ENCODE measurements around the gene ITGA1. TPM values are rescaled to one million over a fixed set of nuclear protein-coding genes. Genes with fewer than 3 reads are reported as not detected.
A peak's percentile ranks its signal among the peaks of the same experiment; 100 is the strongest.
"Not testable (repeated sequence)": the region's sequence is repeated elsewhere in the genome, so short reads cannot be mapped to it uniquely, and the experiment has no call there.

The ITGA1 gene
- total RNA-seq, 2 donors from 2014 or later, result 4.7 to 5.6 TPM

DNA sequence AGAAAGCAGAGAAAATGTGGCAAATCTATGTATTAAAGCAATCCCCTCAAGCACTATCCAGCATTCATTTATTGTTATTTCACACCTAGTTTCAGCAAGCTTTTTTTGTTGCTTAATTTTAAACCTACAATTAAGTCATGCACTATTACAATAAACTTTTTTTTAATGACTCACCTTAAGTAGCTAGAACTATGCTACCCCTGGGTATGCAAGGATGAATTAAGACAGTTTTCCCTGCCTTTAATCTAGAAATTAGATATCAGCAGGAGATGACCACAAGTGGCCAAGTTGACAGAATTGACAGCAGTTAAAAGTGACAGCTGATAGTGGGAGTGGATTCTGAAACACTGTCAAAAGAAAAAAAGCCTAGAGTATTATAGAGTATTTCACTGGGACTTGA lies 20.0 kb downstream of the ITGA1 start:
- Mint-ChIP-seq H3K27ac (no peak overlapping the region), H3K36me3 (ENCODE audit: insufficient read depth in 2 of 2) (peaks cover 5 to 15% of the 10 kb centered on the region in 2 donors), H3K27me3 (ENCODE audit: low read depth) (no peaks in the 10 kb centered on the region), H3K4me3 (no peak overlapping the region), H3K4me1 (ENCODE audit: low read depth) (peaks cover 50% of the 10 kb centered on the region), H3K9me3 (no peaks in the 10 kb centered on the region)
- ATAC-seq (replicated peaks in 1 of 2), result no peak
- no peak for DNase-seq

- H3K27me3 Mint-ChIP-seq (ENCODE audit: low read depth), result no peaks in the 10 kb centered on the region
- no peak for ATAC-seq (replicated peaks in 1 of 2)
- no peaks in the 10 kb centered on the region for H3K9me3 Mint-ChIP-seq
- no peak overlapping the region for H3K4me3 Mint-ChIP-seq
- H3K4me1 Mint-ChIP-seq (ENCODE audit: low read depth), result peaks cover 44% of the 10 kb centered on the region
- H3K36me3 Mint-ChIP-seq (ENCODE audit: insufficient read depth in 2 of 2), result peaks cover 3 to 12% of the 10 kb centered on the region in 2 donors
- no peak for DNase-seq
- no peak overlapping the region for H3K27ac Mint-ChIP-seq
These were observed 20.7 kb downstream of the ITGA1 start for GRCh38 chr5:52808316-52808901.

- DNase-seq (no peak), ATAC-seq (replicated peaks in 1 of 2) (peak in 1 of 2 donors; percentile 70)
- Mint-ChIP-seq H3K9me3 (no peaks in the 10 kb centered on the region), H3K36me3 (ENCODE audit: insufficient read depth in 2 of 2) (peaks cover 3 to 5% of the 10 kb centered on the region in 2 donors), H3K4me3 (no peak overlapping the region), H3K27me3 (ENCODE audit: low read depth) (no peaks in the 10 kb centered on the region), H3K27ac (peak overlapping the region; percentile 51), H3K4me1 (ENCODE audit: low read depth) (peaks cover 32% of the 10 kb centered on the region)
These were observed 22.2 kb downstream of the ITGA1 start for GRCh38 chr5:52809884-52810283.

DNA sequence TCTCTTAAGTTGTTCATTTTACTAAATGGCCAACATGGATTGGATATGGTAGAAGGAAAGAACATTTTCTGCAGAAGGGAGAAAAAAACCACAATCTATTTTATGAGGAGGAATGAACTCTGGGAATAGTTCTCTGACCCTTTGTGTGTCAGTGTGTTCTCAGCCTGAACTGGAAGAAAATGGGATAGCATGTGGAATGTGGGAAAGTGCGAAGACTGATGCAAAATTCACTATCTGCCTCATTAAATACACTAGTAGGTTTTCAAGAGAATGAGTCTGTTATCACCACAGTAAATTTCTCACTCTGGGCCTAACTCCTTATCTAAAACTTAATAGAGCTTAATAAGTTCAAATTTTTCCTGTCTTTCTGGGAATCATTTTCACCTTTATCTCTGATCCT lies 22.7 kb downstream of the ITGA1 start:
- Mint-ChIP-seq H3K27me3 (ENCODE audit: low read depth) (no peaks in the 10 kb centered on the region), H3K27ac (no peak overlapping the region), H3K4me3 (no peak overlapping the region), H3K4me1 (ENCODE audit: low read depth) (peaks cover 27% of the 10 kb centered on the region), H3K36me3 (ENCODE audit: insufficient read depth in 2 of 2) (no peaks in the 10 kb centered on the region), H3K9me3 (no peaks in the 10 kb centered on the region)
- no peak for DNase-seq
- no peak for ATAC-seq (replicated peaks in 1 of 2)

DNA sequence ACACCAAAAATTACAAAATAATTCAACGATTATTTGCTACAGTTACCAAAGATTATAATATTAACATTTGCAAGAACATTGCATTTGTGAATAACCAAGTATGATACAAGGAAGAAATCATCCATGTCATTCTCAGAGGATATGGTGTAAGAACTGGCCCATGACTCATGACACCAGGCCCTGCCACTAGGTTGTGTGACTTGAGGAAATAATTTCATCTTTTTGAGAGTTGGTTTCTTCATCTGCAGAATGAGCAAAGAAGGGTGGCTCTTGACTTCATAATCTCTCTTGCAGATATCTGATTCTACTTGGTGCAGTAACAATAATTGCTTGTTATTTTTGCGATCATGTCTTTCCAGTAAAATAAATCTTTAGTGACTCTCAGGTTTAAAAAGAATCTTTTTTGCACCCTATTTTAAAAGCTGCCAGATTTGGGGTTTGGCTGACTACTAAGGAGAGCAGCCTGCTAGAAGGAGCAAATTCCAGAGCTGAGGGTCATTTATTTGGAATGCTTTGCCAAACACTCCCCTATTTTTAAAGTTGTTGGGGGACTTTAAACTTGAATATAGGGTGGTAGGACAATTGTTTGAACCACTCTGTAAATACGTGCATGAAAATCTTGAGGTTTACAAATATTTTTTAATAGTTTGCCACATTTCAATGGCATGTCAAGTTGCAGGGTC lies 23.5 kb downstream of the ITGA1 start:
- Mint-ChIP-seq H3K4me1 (ENCODE audit: low read depth) (peaks cover 20% of the 10 kb centered on the region), H3K36me3 (ENCODE audit: insufficient read depth in 2 of 2) (no peaks in the 10 kb centered on the region), H3K4me3 (no peak overlapping the region), H3K27me3 (ENCODE audit: low read depth) (no peaks in the 10 kb centered on the region), H3K27ac (no peak overlapping the region), H3K9me3 (no peaks in the 10 kb centered on the region)
- ATAC-seq (replicated peaks in 1 of 2), result peak; percentile 69 to 77
- no peak for DNase-seq

DNA sequence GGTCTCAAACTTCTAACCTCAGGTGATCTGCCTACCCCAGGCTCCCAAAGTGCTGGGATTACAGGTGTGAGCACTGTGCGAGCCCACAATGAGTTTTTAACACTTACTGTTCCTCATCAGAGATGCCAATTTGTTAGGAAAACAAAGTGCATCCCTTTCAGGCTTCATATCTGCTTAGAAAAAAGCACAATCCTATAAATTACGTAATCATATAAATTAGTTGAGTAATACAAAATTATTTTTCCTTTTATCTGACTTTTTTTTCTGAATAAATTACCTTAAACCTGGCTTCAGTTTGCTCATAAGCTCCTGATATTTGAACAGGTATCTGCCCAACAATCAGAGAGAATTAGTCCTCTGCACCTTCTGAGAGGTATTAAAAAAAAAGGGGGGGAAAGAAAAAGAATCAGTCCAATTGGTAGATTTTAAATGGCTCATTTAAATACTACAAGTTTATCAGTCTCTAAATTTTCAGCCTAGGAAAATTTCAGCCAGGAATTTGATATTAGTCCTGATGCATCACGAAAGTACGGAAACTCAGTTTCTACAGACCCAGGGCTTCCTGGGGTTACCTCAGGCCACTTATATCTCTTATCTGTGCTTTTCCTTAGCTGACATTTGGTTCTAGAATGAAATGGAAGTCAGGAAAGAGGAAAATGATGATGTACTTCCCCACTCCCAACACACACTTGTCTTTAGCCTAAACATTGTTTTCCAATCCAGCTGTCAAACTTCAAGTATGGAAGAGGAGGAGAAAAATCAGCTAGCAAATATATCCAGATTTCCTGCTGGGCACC lies 26.8 kb downstream of the ITGA1 start:
- DNase-seq (no peak), ATAC-seq (replicated peaks in 1 of 2) (no peak)
- H3K27me3 Mint-ChIP-seq (ENCODE audit: low read depth), result no peaks in the 10 kb centered on the region
- H3K9me3 Mint-ChIP-seq, result no peaks in the 10 kb centered on the region
- H3K4me1 Mint-ChIP-seq (ENCODE audit: low read depth), result peaks cover 18% of the 10 kb centered on the region
- no peaks in the 10 kb centered on the region for H3K36me3 Mint-ChIP-seq (ENCODE audit: insufficient read depth in 2 of 2)
- no peak overlapping the region for H3K4me3 Mint-ChIP-seq
- no peak overlapping the region for H3K27ac Mint-ChIP-seq

GRCh38 chr5:52817818-52818217 lies 30.1 kb downstream of the ITGA1 start:
- Mint-ChIP-seq H3K4me1 (ENCODE audit: low read depth) (no peaks in the 10 kb centered on the region), H3K27me3 (ENCODE audit: low read depth) (no peaks in the 10 kb centered on the region), H3K9me3 (no peaks in the 10 kb centered on the region), H3K27ac (no peak overlapping the region), H3K4me3 (no peak overlapping the region), H3K36me3 (ENCODE audit: insufficient read depth in 2 of 2) (no peaks in the 10 kb centered on the region)
- DNase-seq (no peak), ATAC-seq (replicated peaks in 1 of 2) (no peak)

GRCh38 chr5:52818360-52818759 lies 30.6 kb downstream of the ITGA1 start:
- ATAC-seq (replicated peaks in 1 of 2) (no peak), DNase-seq (no peak)
- Mint-ChIP-seq H3K4me1 (ENCODE audit: low read depth) (no peaks in the 10 kb centered on the region), H3K4me3 (no peak overlapping the region), H3K27me3 (ENCODE audit: low read depth) (no peaks in the 10 kb centered on the region), H3K36me3 (ENCODE audit: insufficient read depth in 2 of 2) (no peaks in the 10 kb centered on the region), H3K9me3 (no peaks in the 10 kb centered on the region), H3K27ac (no peak overlapping the region)

DNA sequence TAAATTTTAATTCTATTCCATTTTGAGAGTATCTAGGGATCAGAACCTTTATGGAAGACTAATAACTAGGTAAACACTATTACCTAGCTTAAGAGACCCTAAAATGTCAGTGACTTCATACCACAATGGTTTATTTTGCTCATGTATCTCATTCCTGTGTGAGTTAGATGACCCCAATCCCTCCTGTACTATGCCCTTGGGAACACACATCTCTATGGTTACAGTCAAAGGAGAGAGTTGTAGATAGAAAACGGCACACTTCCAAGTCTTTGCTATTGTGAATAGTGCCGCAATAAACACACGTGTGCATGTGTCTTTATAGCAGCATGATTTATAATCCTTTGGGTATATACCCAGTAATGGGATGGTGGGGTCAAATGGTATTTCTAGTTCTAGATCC lies 31.1 kb downstream of the ITGA1 start:
- not testable (repeated sequence) for H3K27me3 Mint-ChIP-seq (ENCODE audit: low read depth); H3K36me3 Mint-ChIP-seq (ENCODE audit: insufficient read depth in 2 of 2); H3K27ac Mint-ChIP-seq; H3K4me3 Mint-ChIP-seq; ATAC-seq (replicated peaks in 1 of 2); H3K4me1 Mint-ChIP-seq (ENCODE audit: low read depth); DNase-seq; H3K9me3 Mint-ChIP-seq

GRCh38 chr5:52821901-52822300 lies 34.2 kb downstream of the ITGA1 start:
- DNase-seq (no peak), ATAC-seq (replicated peaks in 1 of 2) (no peak)
- H3K27me3 Mint-ChIP-seq (ENCODE audit: low read depth), result no peaks in the 10 kb centered on the region
- no peak overlapping the region for H3K27ac Mint-ChIP-seq
- peaks cover 10% of the 10 kb centered on the region for H3K4me1 Mint-ChIP-seq (ENCODE audit: low read depth)
- H3K36me3 Mint-ChIP-seq (ENCODE audit: insufficient read depth in 2 of 2), result no peaks in the 10 kb centered on the region
- no peak overlapping the region for H3K4me3 Mint-ChIP-seq
- no peaks in the 10 kb centered on the region for H3K9me3 Mint-ChIP-seq

- H3K4me3 Mint-ChIP-seq, result no peak overlapping the region
- peaks cover 0 to 2% of the 10 kb centered on the region in 2 donors for H3K36me3 Mint-ChIP-seq (ENCODE audit: insufficient read depth in 2 of 2)
- H3K9me3 Mint-ChIP-seq, result peaks cover under 1 to 2% of the 10 kb centered on the region in 2 donors
- H3K4me1 Mint-ChIP-seq (ENCODE audit: low read depth), result peaks cover 10% of the 10 kb centered on the region
- H3K27me3 Mint-ChIP-seq (ENCODE audit: low read depth), result no peaks in the 10 kb centered on the region
- no peak overlapping the region for H3K27ac Mint-ChIP-seq
- no peak for ATAC-seq (replicated peaks in 1 of 2)
- no peak for DNase-seq
These were observed 34.7 kb downstream of the ITGA1 start for GRCh38 chr5:52822437-52822836.

DNA sequence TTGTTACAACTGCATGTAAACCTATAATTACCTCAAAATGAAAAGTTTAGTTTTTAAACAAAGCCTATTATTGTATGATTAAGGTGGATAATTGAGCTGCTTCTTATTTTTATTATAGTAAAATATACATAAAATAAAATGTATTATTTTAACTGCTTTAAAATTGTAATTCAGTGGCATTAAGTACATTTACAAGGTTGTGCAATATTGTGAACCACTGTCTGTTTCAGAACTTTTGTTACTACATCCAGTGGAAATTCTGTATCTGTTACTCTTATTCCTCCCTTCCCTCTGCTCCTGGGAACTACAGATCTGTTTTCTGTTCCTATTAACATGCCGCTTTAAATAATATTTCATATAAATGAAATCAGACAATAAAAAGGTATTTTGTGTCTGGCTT lies 37.1 kb downstream of the ITGA1 start:
- no peak for DNase-seq
- Mint-ChIP-seq H3K4me1 (ENCODE audit: low read depth) (peaks cover 10% of the 10 kb centered on the region), H3K4me3 (no peak overlapping the region), H3K27me3 (ENCODE audit: low read depth) (no peaks in the 10 kb centered on the region), H3K36me3 (ENCODE audit: insufficient read depth in 2 of 2) (peaks cover 2 to 3% of the 10 kb centered on the region in 2 donors), H3K9me3 (peaks cover 3 to 4% of the 10 kb centered on the region in 2 donors), H3K27ac (no peak overlapping the region)
- no peak for ATAC-seq (replicated peaks in 1 of 2)

GRCh38 chr5:52825826-52826225 lies 38.1 kb downstream of the ITGA1 start:
- H3K4me1 Mint-ChIP-seq (ENCODE audit: low read depth), result peaks cover 10% of the 10 kb centered on the region
- ATAC-seq (replicated peaks in 1 of 2) (peak; percentile 74 to 94), DNase-seq (no peak)
- H3K27me3 Mint-ChIP-seq (ENCODE audit: low read depth), result no peaks in the 10 kb centered on the region
- peaks cover 2 to 3% of the 10 kb centered on the region in 2 donors for H3K36me3 Mint-ChIP-seq (ENCODE audit: insufficient read depth in 2 of 2)
- no peak overlapping the region for H3K4me3 Mint-ChIP-seq
- peaks cover 3 to 4% of the 10 kb centered on the region in 2 donors for H3K9me3 Mint-ChIP-seq
- peak overlapping the region; percentile 60 for H3K27ac Mint-ChIP-seq
